SW480 (cell line): Measurements from ENCODE around the gene XG.
A peak's percentile ranks its signal among the peaks of the same experiment; 100 is the strongest.

Experiments
- DNase-seq: peaks from one replicate; pipeline ENCODE4 v3.0.0-alpha.2; 2016; ENCODE audit warnings: low spot score

The XG gene

GRCh38 chrX:2820136-2820771 is 68.4 kb downstream of the XG start:
- no peak for DNase-seq

- DNase-seq: no peak
These were observed 72.1 kb downstream of the XG start for GRCh38 chrX:2823795-2824386.

- DNase-seq: no peak
These were observed 73.0 kb downstream of the XG start for GRCh38 chrX:2824886-2825285.

GRCh38 chrX:2828344-2828958 is 76.6 kb downstream of the XG start, which contains the start of gene GYG2:
Gene GYG2, plus strand, starts transcription at chrX:2828930. Its CDS starts 1,259 bp downstream, at chrX:2830189.
- no peak for DNase-seq

- no peak for DNase-seq
These were observed 77.1 kb downstream of the XG start for GRCh38 chrX:2828959-2829411.

GRCh38 chrX:2829469-2830246 is 77.8 kb downstream of the XG start:
- no peak for DNase-seq

GRCh38 chrX:2831471-2832228 is 79.8 kb downstream of the XG start:
- DNase-seq: no peak

- no peak for DNase-seq
These were observed 86.1 kb downstream of the XG start for GRCh38 chrX:2837961-2838360.

- no peak for DNase-seq
These were observed 89.1 kb downstream of the XG start for GRCh38 chrX:2840961-2841360.

- DNase-seq: no peak
These were observed 89.7 kb downstream of the XG start for GRCh38 chrX:2841537-2841936.

- DNase-seq: no peak
These were observed 95.2 kb downstream of the XG start for GRCh38 chrX:2846992-2847391.

GRCh38 chrX:2848871-2849301 is 97.0 kb downstream of the XG start:
- peak; percentile 19 for DNase-seq

GRCh38 chrX:2854918-2855317 is 103.1 kb downstream of the XG start:
- DNase-seq: no peak

- DNase-seq: no peak
These were observed 103.9 kb downstream of the XG start for GRCh38 chrX:2855761-2856160.

- no peak for DNase-seq
These were observed 105.7 kb downstream of the XG start for GRCh38 chrX:2857566-2857965.

- DNase-seq: no peak
These were observed 107.5 kb downstream of the XG start for GRCh38 chrX:2859197-2859797.

- no peak for DNase-seq
These were observed 110.6 kb downstream of the XG start for GRCh38 chrX:2862404-2862803.

GRCh38 chrX:2863646-2864045 is 111.8 kb downstream of the XG start:
- no peak for DNase-seq
